Activated naive CD8-positive, alpha-beta T cell (primary cell): ENCODE data around the gene KCND2.

Source experiments
- H3K27ac Mint-ChIP-seq: one replicate; pipeline ENCODE4 v1.8.0; 2021; ENCODE audit warnings: mixed read lengths
- H3K27me3 Mint-ChIP-seq: one replicate; pipeline ENCODE4 v1.8.0; 2021; ENCODE audit warnings: mixed read lengths
- H3K36me3 Mint-ChIP-seq: one replicate; pipeline ENCODE4 v1.8.0; 2021; ENCODE audit warnings: mixed read lengths
- H3K4me1 Mint-ChIP-seq: one replicate; pipeline ENCODE4 v1.8.0; 2021; ENCODE audit warnings: low read depth, mixed read lengths
- H3K4me3 Mint-ChIP-seq: one replicate; pipeline ENCODE4 v1.8.0; 2021; ENCODE audit warnings: mild to moderate bottlenecking, mixed read lengths
- H3K9me3 Mint-ChIP-seq: one replicate; pipeline ENCODE4 v1.8.0; 2021; ENCODE audit warnings: low read depth, mixed read lengths

The KCND2 gene

GRCh38 chr7:120723465-120724385 lies 450.8 kb downstream of the KCND2 start:
- no peak overlapping the region for H3K27ac Mint-ChIP-seq
- H3K27me3 Mint-ChIP-seq = peaks cover 3% of the 10 kb centered on the region
- no peaks in the 10 kb centered on the region for H3K4me1 Mint-ChIP-seq
- no peak overlapping the region for H3K4me3 Mint-ChIP-seq
- no peaks in the 10 kb centered on the region for H3K9me3 Mint-ChIP-seq
- H3K36me3 Mint-ChIP-seq = no peaks in the 10 kb centered on the region

GRCh38 chr7:120724448-120724847 lies 451.5 kb downstream of the KCND2 start:
- H3K4me3 Mint-ChIP-seq = no peak overlapping the region
- no peaks in the 10 kb centered on the region for H3K4me1 Mint-ChIP-seq
- no peaks in the 10 kb centered on the region for H3K36me3 Mint-ChIP-seq
- no peaks in the 10 kb centered on the region for H3K9me3 Mint-ChIP-seq
- H3K27me3 Mint-ChIP-seq = peaks cover 3% of the 10 kb centered on the region
- H3K27ac Mint-ChIP-seq = no peak overlapping the region

- H3K27me3 Mint-ChIP-seq = peaks cover 3% of the 10 kb centered on the region
- H3K27ac Mint-ChIP-seq = no peak overlapping the region
- H3K9me3 Mint-ChIP-seq = no peaks in the 10 kb centered on the region
- no peak overlapping the region for H3K4me3 Mint-ChIP-seq
- H3K4me1 Mint-ChIP-seq = no peaks in the 10 kb centered on the region
- H3K36me3 Mint-ChIP-seq = no peaks in the 10 kb centered on the region
Measured at GRCh38 chr7:120724955-120725354, 452.0 kb downstream of the KCND2 start.

GRCh38 chr7:120725376-120726039 lies 452.5 kb downstream of the KCND2 start:
- Mint-ChIP-seq H3K9me3 (no peaks in the 10 kb centered on the region), H3K36me3 (no peaks in the 10 kb centered on the region), H3K27me3 (peaks cover 3% of the 10 kb centered on the region), H3K4me1 (no peaks in the 10 kb centered on the region), H3K27ac (no peak overlapping the region), H3K4me3 (no peak overlapping the region)

GRCh38 chr7:120729245-120729644 lies 456.3 kb downstream of the KCND2 start:
- Mint-ChIP-seq H3K27me3 (peaks cover 3% of the 10 kb centered on the region), H3K9me3 (no peaks in the 10 kb centered on the region), H3K36me3 (no peaks in the 10 kb centered on the region), H3K4me1 (no peaks in the 10 kb centered on the region), H3K4me3 (no peak overlapping the region), H3K27ac (no peak overlapping the region)

GRCh38 chr7:120731271-120731670 lies 458.3 kb downstream of the KCND2 start:
- no peak overlapping the region for H3K4me3 Mint-ChIP-seq
- no peaks in the 10 kb centered on the region for H3K9me3 Mint-ChIP-seq
- H3K27ac Mint-ChIP-seq = no peak overlapping the region
- no peaks in the 10 kb centered on the region for H3K36me3 Mint-ChIP-seq
- no peaks in the 10 kb centered on the region for H3K4me1 Mint-ChIP-seq
- H3K27me3 Mint-ChIP-seq = no peaks in the 10 kb centered on the region

GRCh38 chr7:120732256-120732655 lies 459.3 kb downstream of the KCND2 start:
- H3K4me3 Mint-ChIP-seq = no peak overlapping the region
- no peaks in the 10 kb centered on the region for H3K9me3 Mint-ChIP-seq
- no peaks in the 10 kb centered on the region for H3K4me1 Mint-ChIP-seq
- H3K27me3 Mint-ChIP-seq = peaks cover 1% of the 10 kb centered on the region
- no peaks in the 10 kb centered on the region for H3K36me3 Mint-ChIP-seq
- no peak overlapping the region for H3K27ac Mint-ChIP-seq

GRCh38 chr7:120733143-120733542 lies 460.2 kb downstream of the KCND2 start:
- Mint-ChIP-seq H3K36me3 (no peaks in the 10 kb centered on the region), H3K4me3 (no peak overlapping the region), H3K27ac (no peak overlapping the region), H3K9me3 (no peaks in the 10 kb centered on the region), H3K27me3 (peaks cover 4% of the 10 kb centered on the region), H3K4me1 (no peaks in the 10 kb centered on the region)

GRCh38 chr7:120733835-120734234 lies 460.9 kb downstream of the KCND2 start:
- Mint-ChIP-seq H3K27ac (no peak overlapping the region), H3K4me3 (no peak overlapping the region), H3K4me1 (no peaks in the 10 kb centered on the region), H3K27me3 (peaks cover 4% of the 10 kb centered on the region), H3K36me3 (no peaks in the 10 kb centered on the region), H3K9me3 (no peaks in the 10 kb centered on the region)

- H3K9me3 Mint-ChIP-seq = no peaks in the 10 kb centered on the region
- no peaks in the 10 kb centered on the region for H3K36me3 Mint-ChIP-seq
- H3K27ac Mint-ChIP-seq = no peak overlapping the region
- H3K27me3 Mint-ChIP-seq = peaks cover 4% of the 10 kb centered on the region
- H3K4me3 Mint-ChIP-seq = no peak overlapping the region
- H3K4me1 Mint-ChIP-seq = no peaks in the 10 kb centered on the region
Measured at GRCh38 chr7:120735791-120736190, 462.8 kb downstream of the KCND2 start.

GRCh38 chr7:120738816-120739215 lies 465.8 kb downstream of the KCND2 start:
- Mint-ChIP-seq H3K9me3 (no peaks in the 10 kb centered on the region), H3K27me3 (peaks cover 8% of the 10 kb centered on the region), H3K36me3 (no peaks in the 10 kb centered on the region), H3K4me1 (no peaks in the 10 kb centered on the region), H3K27ac (no peak overlapping the region), H3K4me3 (no peak overlapping the region)

GRCh38 chr7:120740348-120740747 lies 467.4 kb downstream of the KCND2 start:
- peaks cover 8% of the 10 kb centered on the region for H3K27me3 Mint-ChIP-seq
- H3K9me3 Mint-ChIP-seq = no peaks in the 10 kb centered on the region
- H3K4me3 Mint-ChIP-seq = no peak overlapping the region
- no peaks in the 10 kb centered on the region for H3K36me3 Mint-ChIP-seq
- H3K4me1 Mint-ChIP-seq = no peaks in the 10 kb centered on the region
- no peak overlapping the region for H3K27ac Mint-ChIP-seq

GRCh38 chr7:120741371-120742042 lies 468.5 kb downstream of the KCND2 start:
- no peak overlapping the region for H3K4me3 Mint-ChIP-seq
- H3K27me3 Mint-ChIP-seq = peaks cover 8% of the 10 kb centered on the region
- no peak overlapping the region for H3K27ac Mint-ChIP-seq
- H3K9me3 Mint-ChIP-seq = no peaks in the 10 kb centered on the region
- H3K36me3 Mint-ChIP-seq = no peaks in the 10 kb centered on the region
- H3K4me1 Mint-ChIP-seq = no peaks in the 10 kb centered on the region

- Mint-ChIP-seq H3K27ac (no peak overlapping the region), H3K4me1 (no peaks in the 10 kb centered on the region), H3K36me3 (no peaks in the 10 kb centered on the region), H3K9me3 (no peaks in the 10 kb centered on the region), H3K4me3 (no peak overlapping the region), H3K27me3 (peaks cover 5% of the 10 kb centered on the region)
Measured at GRCh38 chr7:120742372-120742771, 469.4 kb downstream of the KCND2 start.

GRCh38 chr7:120743128-120743527 lies 470.2 kb downstream of the KCND2 start:
- H3K4me1 Mint-ChIP-seq = no peaks in the 10 kb centered on the region
- peaks cover 4% of the 10 kb centered on the region for H3K27me3 Mint-ChIP-seq
- H3K27ac Mint-ChIP-seq = no peak overlapping the region
- no peaks in the 10 kb centered on the region for H3K9me3 Mint-ChIP-seq
- no peak overlapping the region for H3K4me3 Mint-ChIP-seq
- no peaks in the 10 kb centered on the region for H3K36me3 Mint-ChIP-seq
